ENCODE results near the gene GARS1.

Gene GARS1

GRCh38 chr7:30681331-30681797, 86.7 kb downstream of the GARS1 start:
- Histone ChIP-seq H3K9me2 (replicated peaks; ENCODE audit: control insufficient read depth, low read length) (no peaks in the 10 kb centered on the region), H3K27me3 (ENCODE audit: control insufficient read depth, low read length) (peaks cover 40% of the 10 kb centered on the region), H3K4me2 (ENCODE audit: low read length) (no peak overlapping the region), H3F3A (ENCODE audit: control insufficient read depth, insufficient read depth) (no peaks in the 10 kb centered on the region), H3K4me1 (ENCODE audit: control insufficient read depth, low read length) (no peaks in the 10 kb centered on the region), H4K20me1 (ENCODE audit: control insufficient read depth, insufficient read depth, low read depth, low read length) (peaks cover 15% of the 10 kb centered on the region; the same call in 1 of the 2 replicates), H3K79me2 (ENCODE audit: control insufficient read depth, low read length) (no peaks in the 10 kb centered on the region), H3K4me3 (ENCODE audit: low read length) (no peak overlapping the region), H3K9me3 (ENCODE audit: control insufficient read depth, insufficient read depth, low read length) (no peaks in the 10 kb centered on the region), H3K27ac (ENCODE audit: low read depth, low read length) (no peak overlapping the region), H3K36me3 (ENCODE audit: control insufficient read depth, low read length) (no peaks in the 10 kb centered on the region)
- TF ChIP-seq EZH2phosphoT487 (IDR thresholded peaks at IDR 0.05; ENCODE audit: borderline replicate concordance, low read length) = no peak
- TF ChIP-seq, protein P1, sequence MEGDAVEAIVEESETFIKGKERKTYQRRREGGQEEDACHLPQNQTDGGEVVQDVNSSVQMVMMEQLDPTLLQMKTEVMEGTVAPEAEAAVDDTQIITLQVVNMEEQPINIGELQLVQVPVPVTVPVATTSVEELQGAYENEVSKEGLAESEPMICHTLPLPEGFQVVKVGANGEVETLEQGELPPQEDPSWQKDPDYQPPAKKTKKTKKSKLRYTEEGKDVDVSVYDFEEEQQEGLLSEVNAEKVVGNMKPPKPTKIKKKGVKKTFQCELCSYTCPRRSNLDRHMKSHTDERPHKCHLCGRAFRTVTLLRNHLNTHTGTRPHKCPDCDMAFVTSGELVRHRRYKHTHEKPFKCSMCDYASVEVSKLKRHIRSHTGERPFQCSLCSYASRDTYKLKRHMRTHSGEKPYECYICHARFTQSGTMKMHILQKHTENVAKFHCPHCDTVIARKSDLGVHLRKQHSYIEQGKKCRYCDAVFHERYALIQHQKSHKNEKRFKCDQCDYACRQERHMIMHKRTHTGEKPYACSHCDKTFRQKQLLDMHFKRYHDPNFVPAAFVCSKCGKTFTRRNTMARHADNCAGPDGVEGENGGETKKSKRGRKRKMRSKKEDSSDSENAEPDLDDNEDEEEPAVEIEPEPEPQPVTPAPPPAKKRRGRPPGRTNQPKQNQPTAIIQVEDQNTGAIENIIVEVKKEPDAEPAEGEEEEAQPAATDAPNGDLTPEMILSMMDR (IDR thresholded peaks at IDR 0.05; ENCODE audit: low read depth, low read length, poor library complexity, severe bottlenecking) = no peak

- H3K9me3 ChIP-seq (ENCODE audit: control insufficient read depth, insufficient read depth, low read length) = no peaks in the 10 kb centered on the region
- peaks cover 35% of the 10 kb centered on the region for H3K27me3 ChIP-seq (ENCODE audit: control insufficient read depth, low read length)
Observed at GRCh38 chr7:30681815-30682211, 87.1 kb downstream of the GARS1 start.

GRCh38 chr7:30682212-30683083, 87.8 kb downstream of the GARS1 start, which contains the start of gene CRHR2:
Gene CRHR2, minus strand, starts transcription at chr7:30682456. Its CDS starts 176 bp downstream, at chr7:30682280.
- H4K20me1 ChIP-seq (ENCODE audit: control insufficient read depth, insufficient read depth, low read depth, low read length) = peaks cover 9% of the 10 kb centered on the region; the same call in 1 of the 2 replicates
- no peak within 1 kb of the TSS for H3K4me2 ChIP-seq (ENCODE audit: low read length)
- no peaks in the 10 kb centered on the region for H3F3A ChIP-seq (ENCODE audit: control insufficient read depth, insufficient read depth)
- H3K4me1 ChIP-seq (ENCODE audit: control insufficient read depth, low read length) = no peaks in the 10 kb centered on the region
- H3K9me3 ChIP-seq (ENCODE audit: control insufficient read depth, insufficient read depth, low read length) = no peaks in the 10 kb centered on the region
- H3K27ac ChIP-seq (ENCODE audit: low read depth, low read length) = no peak within 1 kb of the TSS
- TF ChIP-seq EZH2phosphoT487 (IDR thresholded peaks at IDR 0.05; ENCODE audit: borderline replicate concordance, low read length) = no peak
- TF ChIP-seq, protein P1 (IDR thresholded peaks at IDR 0.05; ENCODE audit: low read depth, low read length, poor library complexity, severe bottlenecking) = peak; percentile 26
- H3K27me3 ChIP-seq (ENCODE audit: control insufficient read depth, low read length) = peaks cover 31% of the 10 kb centered on the region
- no peak within 1 kb of the TSS for H3K4me3 ChIP-seq (ENCODE audit: low read length)
- H3K79me2 ChIP-seq (ENCODE audit: control insufficient read depth, low read length) = no peaks in the 10 kb centered on the region
- H3K9me2 ChIP-seq (replicated peaks; ENCODE audit: control insufficient read depth, low read length) = no peaks in the 10 kb centered on the region
- H3K36me3 ChIP-seq (ENCODE audit: control insufficient read depth, low read length) = no peaks in the 10 kb centered on the region

More at GRCh38 chr7:30681815-30682211, 87.1 kb downstream of the GARS1 start:
- H3K79me2 ChIP-seq (ENCODE audit: control insufficient read depth, low read length) = no peaks in the 10 kb centered on the region
- no peaks in the 10 kb centered on the region for H3K9me2 ChIP-seq (replicated peaks; ENCODE audit: control insufficient read depth, low read length)
- H3K27ac ChIP-seq (ENCODE audit: low read depth, low read length) = no peak overlapping the region
- peaks cover 13% of the 10 kb centered on the region; the same call in 1 of the 2 replicates for H4K20me1 ChIP-seq (ENCODE audit: control insufficient read depth, insufficient read depth, low read depth, low read length)
- TF ChIP-seq, protein P1 (IDR thresholded peaks at IDR 0.05; ENCODE audit: low read depth, low read length, poor library complexity, severe bottlenecking) = no peak
- TF ChIP-seq EZH2phosphoT487 (IDR thresholded peaks at IDR 0.05; ENCODE audit: borderline replicate concordance, low read length) = no peak
- H3K4me2 ChIP-seq (ENCODE audit: low read length) = no peak overlapping the region
- no peaks in the 10 kb centered on the region for H3F3A ChIP-seq (ENCODE audit: control insufficient read depth, insufficient read depth)
- no peak overlapping the region for H3K4me3 ChIP-seq (ENCODE audit: low read length)
- H3K4me1 ChIP-seq (ENCODE audit: control insufficient read depth, low read length) = no peaks in the 10 kb centered on the region
- no peaks in the 10 kb centered on the region for H3K36me3 ChIP-seq (ENCODE audit: control insufficient read depth, low read length)

Data from DOHH2 (cell line).